GM19467 (cell line): Measurements from ENCODE around the gene KCNAB1.

ENCODE experiments used
- ATAC-seq: cut with Tn5 transposase; IDR thresholded peaks from one replicate; pipeline ENCODE4 v1.9.1; 2021; ENCODE audit warnings: mild to moderate bottlenecking, moderate library complexity; ENCODE audit not compliant: unreplicated experiment

Gene KCNAB1

GRCh38 chr3:156307704-156308103 lies 187.3 kb downstream of the KCNAB1 start:
- no peak for ATAC-seq

GRCh38 chr3:156311431-156311830 lies 191.1 kb downstream of the KCNAB1 start:
- no peak for ATAC-seq

DNA sequence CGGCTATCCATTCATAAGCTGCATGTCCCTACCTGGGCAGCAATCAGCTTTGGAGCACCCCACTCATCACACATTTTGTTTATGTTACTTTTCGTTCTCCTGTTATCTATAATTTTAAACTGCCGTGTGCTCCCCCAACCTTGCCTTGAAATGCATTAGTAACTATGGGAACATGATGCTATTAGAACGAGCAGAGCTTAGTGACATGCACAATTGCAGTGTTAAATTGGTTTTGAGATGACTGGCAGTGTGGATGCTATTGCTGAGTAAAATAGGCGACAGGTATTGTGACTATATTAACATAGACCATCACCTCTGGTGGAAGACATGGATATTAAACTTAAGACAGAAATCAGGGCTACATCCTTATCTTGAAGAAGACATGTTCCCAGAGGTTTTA lies 191.6 kb downstream of the KCNAB1 start:
- no peak for ATAC-seq

GRCh38 chr3:156316076-156316475 lies 195.7 kb downstream of the KCNAB1 start:
- ATAC-seq = no peak

GRCh38 chr3:156317462-156318074 lies 197.2 kb downstream of the KCNAB1 start:
- no peak for ATAC-seq

DNA sequence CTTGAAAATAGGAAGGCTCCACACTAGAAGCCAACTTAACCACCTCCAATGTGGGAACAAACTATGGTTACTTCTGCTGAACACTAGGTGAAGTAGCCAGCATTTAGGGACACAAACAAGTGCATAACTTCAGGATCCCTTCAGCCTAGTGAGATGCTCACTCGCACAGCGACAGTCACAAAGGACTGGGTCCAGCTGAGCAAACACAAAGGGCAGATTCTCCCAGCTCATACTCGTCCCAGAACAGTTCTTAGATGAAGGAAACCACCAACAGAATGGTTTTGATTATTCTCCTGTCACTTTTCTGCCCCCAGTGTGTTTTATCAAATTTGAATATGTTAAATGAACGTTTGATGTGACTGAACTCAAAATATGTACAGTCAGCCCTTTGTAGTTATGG lies 201.6 kb downstream of the KCNAB1 start:
- ATAC-seq = no peak

DNA sequence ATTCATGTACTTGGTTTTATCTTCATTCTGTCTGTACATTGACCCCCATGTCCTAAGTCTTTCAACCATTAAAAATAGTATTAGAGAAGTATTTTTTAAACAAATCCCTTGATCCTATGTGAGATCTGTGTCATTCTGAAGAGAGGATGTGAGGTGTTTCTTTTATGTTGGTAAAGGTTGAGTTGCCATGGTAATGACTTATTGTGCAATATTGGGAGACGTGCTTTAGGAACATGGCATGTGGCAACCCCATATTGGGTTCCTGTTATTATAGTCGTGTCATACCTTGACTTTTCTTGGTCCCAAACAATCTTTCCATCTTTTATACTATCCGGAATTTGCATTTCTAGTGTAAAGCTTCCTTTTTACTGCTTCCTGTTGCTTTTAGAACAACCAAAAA lies 203.1 kb downstream of the KCNAB1 start:
- ATAC-seq = no peak

GRCh38 chr3:156330415-156330814 lies 210.0 kb downstream of the KCNAB1 start:
- ATAC-seq = no peak

GRCh38 chr3:156332304-156332703 lies 211.9 kb downstream of the KCNAB1 start:
- no peak for ATAC-seq

DNA sequence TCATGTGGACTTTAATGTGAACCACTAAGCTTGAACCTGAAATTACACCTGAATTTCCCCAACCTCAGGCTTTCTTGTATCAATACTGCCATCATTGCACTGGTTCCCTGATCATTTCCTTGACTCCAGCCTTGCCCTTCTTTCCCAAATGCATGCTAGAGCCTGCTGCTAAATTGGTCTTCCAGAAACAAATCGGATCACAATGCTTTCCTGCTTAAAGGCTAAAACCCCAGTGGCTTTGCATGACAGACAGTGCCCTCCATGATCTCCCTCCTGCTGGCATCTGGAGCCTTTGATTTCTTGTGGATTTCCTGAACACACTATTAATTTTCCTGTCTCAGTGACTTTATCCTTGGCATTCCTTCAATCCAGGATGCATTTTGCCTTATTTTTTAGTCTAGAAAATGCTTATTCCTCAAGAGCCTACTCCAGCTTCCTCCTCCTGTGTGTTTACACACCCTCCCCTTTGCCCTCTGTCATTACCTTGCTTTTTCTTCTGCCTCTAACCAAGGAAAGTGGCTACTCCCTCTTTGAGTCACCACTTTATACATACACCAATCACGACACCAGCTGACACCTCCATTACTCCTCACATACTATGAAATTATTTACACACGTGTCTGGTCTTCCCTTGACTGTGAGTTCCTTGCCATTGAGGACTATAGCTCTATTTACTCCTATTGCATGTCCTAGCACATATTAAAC lies 214.6 kb downstream of the KCNAB1 start:
- no peak for ATAC-seq

- ATAC-seq = no peak
These were observed 219.1 kb downstream of the KCNAB1 start for GRCh38 chr3:156339491-156339890.

GRCh38 chr3:156341332-156341731 lies 221.0 kb downstream of the KCNAB1 start:
- no peak for ATAC-seq

GRCh38 chr3:156341831-156342416 lies 221.5 kb downstream of the KCNAB1 start:
- peak; percentile 88 for ATAC-seq

- ATAC-seq = no peak
These were observed 223.8 kb downstream of the KCNAB1 start for GRCh38 chr3:156344215-156344614.

- ATAC-seq = no peak
These were observed 228.7 kb downstream of the KCNAB1 start for GRCh38 chr3:156349111-156349510.

- ATAC-seq = no peak
These were observed 229.6 kb downstream of the KCNAB1 start for GRCh38 chr3:156349978-156350377.

DNA sequence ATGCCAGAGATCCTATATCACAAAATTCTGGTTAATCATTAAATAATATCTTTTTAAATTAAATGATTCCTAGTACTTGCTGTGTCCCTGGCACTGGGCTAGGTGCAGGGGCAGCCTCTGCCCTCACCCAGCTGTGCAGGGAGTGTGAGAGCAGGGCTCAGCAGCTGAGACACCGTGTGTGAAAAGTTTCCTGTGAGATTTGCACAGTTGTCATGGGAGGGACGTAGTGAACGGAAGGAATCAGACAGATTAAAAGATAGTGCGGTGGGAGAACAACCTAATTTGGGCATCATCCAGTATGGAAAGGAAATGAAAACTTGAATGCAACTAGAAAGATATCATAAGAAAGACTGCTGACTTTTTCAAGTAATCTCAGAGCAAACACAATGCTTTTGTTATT lies 230.4 kb downstream of the KCNAB1 start:
- ATAC-seq = no peak

DNA sequence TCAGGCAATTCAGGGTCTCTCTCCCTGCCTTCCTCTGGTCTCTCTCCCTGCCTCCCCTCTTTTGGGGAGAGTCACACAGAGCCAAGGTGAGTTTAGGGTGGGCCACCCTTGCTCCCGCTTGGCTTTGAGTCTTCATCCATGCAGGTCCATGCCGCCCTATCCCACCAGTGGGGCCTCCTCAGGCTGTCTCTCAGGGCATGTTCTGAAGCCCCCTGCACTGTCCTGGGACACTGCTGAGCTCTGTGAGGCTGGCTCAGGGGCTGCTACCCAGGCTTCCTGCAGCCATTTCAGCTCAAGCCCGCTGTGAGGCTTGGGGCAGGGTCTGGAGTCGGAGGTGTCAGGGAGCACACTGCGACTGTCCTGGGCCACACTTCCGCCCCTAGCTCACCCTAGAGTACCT lies 231.4 kb downstream of the KCNAB1 start:
- no peak for ATAC-seq

GRCh38 chr3:156352728-156353127 lies 232.3 kb downstream of the KCNAB1 start:
- ATAC-seq = no peak

DNA sequence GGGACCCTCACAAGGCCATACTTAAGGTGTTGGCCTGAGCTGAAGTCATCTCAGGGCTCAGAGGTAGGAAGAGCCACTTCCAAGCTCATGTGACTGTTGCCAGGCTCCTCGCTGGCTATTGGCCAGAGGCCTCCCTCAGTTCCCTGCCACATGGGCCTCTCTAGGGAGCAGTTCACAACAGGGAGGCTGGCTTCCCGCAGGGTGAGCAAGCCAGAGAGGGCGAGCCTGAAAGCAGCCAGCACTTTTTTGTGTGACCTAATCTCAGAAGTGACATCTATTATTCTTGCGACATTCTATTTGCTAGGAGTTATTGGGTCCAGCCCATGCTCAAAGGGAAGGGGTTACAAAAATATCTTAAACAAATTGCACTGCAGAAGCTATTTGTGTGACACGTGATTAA lies 233.2 kb downstream of the KCNAB1 start:
- ATAC-seq = no peak

GRCh38 chr3:156356537-156357363 lies 236.4 kb downstream of the KCNAB1 start:
- no peak for ATAC-seq

- ATAC-seq = no peak
These were observed 237.9 kb downstream of the KCNAB1 start for GRCh38 chr3:156358232-156358631.
